Measurements from ENCODE around the gene PLA2G3.

Gene PLA2G3, protein sequence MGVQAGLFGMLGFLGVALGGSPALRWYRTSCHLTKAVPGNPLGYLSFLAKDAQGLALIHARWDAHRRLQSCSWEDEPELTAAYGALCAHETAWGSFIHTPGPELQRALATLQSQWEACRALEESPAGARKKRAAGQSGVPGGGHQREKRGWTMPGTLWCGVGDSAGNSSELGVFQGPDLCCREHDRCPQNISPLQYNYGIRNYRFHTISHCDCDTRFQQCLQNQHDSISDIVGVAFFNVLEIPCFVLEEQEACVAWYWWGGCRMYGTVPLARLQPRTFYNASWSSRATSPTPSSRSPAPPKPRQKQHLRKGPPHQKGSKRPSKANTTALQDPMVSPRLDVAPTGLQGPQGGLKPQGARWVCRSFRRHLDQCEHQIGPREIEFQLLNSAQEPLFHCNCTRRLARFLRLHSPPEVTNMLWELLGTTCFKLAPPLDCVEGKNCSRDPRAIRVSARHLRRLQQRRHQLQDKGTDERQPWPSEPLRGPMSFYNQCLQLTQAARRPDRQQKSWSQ

GRCh38 chr22:31139866-31140716, at the start of gene PLA2G3:
PLA2G3 (minus strand) TSS chr22:31140508; CDS start chr22:31140354, 154 bp downstream.
- TF ChIP-seq, protein P1, sequence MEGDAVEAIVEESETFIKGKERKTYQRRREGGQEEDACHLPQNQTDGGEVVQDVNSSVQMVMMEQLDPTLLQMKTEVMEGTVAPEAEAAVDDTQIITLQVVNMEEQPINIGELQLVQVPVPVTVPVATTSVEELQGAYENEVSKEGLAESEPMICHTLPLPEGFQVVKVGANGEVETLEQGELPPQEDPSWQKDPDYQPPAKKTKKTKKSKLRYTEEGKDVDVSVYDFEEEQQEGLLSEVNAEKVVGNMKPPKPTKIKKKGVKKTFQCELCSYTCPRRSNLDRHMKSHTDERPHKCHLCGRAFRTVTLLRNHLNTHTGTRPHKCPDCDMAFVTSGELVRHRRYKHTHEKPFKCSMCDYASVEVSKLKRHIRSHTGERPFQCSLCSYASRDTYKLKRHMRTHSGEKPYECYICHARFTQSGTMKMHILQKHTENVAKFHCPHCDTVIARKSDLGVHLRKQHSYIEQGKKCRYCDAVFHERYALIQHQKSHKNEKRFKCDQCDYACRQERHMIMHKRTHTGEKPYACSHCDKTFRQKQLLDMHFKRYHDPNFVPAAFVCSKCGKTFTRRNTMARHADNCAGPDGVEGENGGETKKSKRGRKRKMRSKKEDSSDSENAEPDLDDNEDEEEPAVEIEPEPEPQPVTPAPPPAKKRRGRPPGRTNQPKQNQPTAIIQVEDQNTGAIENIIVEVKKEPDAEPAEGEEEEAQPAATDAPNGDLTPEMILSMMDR (IDR thresholded peaks at IDR 0.05) = no peak

GRCh38 chr22:31187627-31188026, 47.3 kb upstream of the PLA2G3 start:
- TF ChIP-seq, protein P1 (IDR thresholded peaks at IDR 0.05) = no peak

GRCh38 chr22:31185056-31185455, 44.7 kb upstream of the PLA2G3 start:
- TF ChIP-seq, protein P1 (IDR thresholded peaks at IDR 0.05) = no peak

DNA sequence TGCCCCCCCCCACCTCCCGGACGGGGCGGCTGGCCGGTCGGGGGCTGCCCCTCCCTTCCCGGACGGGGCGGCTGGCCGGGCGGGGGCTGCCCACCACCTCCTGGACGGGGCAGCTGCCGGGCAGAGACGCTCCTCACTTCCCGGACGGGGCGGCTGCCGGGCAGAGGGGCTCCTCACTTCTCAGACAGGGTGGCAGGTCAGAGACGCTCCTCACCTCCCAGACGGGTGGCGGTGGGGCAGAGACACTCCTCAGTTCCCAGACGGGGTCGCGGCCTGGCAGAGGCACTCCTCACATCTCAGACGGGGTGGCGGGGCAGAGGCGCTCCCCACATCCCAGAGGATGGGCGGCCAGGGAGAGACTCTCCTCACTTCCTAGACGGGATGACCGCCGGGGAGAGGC, 43.7 kb upstream of the PLA2G3 start:
- TF ChIP-seq, protein P1 (IDR thresholded peaks at IDR 0.05) = no peak

GRCh38 chr22:31179345-31179744, 39.0 kb upstream of the PLA2G3 start:
- TF ChIP-seq, protein P1 (IDR thresholded peaks at IDR 0.05) = no peak

- TF ChIP-seq, protein P1 (IDR thresholded peaks at IDR 0.05) = no peak
Measured at GRCh38 chr22:31178859-31179258, 38.6 kb upstream of the PLA2G3 start.

DNA sequence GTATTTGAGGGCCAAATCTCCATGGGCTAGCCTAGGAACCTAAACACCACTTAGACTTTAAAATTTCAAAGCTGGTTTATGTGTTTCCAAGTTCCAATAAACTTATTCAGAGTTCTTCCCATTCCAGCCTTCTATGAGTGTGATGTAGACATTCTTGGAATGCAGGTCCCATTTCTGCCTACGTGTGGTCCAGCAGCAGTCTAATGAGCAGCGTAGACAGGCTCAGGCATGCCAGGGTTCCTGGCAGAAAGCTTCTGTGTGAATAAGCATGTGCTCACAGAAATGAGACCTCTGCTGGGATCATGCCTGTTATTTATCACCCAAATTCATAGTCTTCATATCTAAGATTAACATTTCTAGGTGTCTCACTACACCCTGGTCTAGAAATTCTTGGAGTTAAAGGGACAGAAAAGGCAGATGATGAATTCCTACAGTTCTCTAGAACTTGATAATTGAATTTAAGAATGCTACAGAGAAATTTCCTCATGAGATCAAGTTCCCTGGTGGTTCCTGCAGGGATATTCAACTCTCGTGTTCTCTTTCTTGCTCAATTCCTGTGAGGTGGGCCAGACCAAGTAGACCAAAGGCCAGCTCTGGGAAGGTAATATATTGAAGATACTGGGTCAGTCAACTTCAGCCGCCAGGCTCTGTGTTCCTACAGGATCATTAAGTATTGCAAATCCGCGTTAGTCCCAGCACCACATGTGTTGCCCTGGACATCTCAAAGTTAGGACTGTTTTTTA, 37.3 kb upstream of the PLA2G3 start:
- TF ChIP-seq, protein P1 (IDR thresholded peaks at IDR 0.05) = no peak

Measured in LNCAP (cell line).